ENCODE measurements around the gene FAM217A.

- TF ChIP-seq ZNF274 (IDR thresholded peaks at IDR 0.05; ENCODE audit: low read depth, low read length) (no peak), YY1 (IDR thresholded peaks at IDR 0.05; ENCODE audit: insufficient read depth, insufficient read length) (no peak), SUZ12 (IDR thresholded peaks at IDR 0.05; ENCODE audit: extremely low read depth, insufficient read depth, insufficient read length) (no peak)
Observed at GRCh38 chr6:4085332-4085700, 6.4 kb upstream of the FAM217A start.
